Middle frontal gyrus (tissue), 1 donor: ENCODE measurements around the gene ABHD12.
"Not testable (repeated sequence)": the region's sequence is repeated elsewhere in the genome, so short reads cannot be mapped to it uniquely, and the experiment has no call there.

Source experiments
- DNase-seq: peaks from one replicate; pipeline ENCODE4 v3.0.0-alpha.2; 2015; ENCODE audit warnings: low spot score; ENCODE audit errors: extremely low spot score

ABHD12 gene

DNA sequence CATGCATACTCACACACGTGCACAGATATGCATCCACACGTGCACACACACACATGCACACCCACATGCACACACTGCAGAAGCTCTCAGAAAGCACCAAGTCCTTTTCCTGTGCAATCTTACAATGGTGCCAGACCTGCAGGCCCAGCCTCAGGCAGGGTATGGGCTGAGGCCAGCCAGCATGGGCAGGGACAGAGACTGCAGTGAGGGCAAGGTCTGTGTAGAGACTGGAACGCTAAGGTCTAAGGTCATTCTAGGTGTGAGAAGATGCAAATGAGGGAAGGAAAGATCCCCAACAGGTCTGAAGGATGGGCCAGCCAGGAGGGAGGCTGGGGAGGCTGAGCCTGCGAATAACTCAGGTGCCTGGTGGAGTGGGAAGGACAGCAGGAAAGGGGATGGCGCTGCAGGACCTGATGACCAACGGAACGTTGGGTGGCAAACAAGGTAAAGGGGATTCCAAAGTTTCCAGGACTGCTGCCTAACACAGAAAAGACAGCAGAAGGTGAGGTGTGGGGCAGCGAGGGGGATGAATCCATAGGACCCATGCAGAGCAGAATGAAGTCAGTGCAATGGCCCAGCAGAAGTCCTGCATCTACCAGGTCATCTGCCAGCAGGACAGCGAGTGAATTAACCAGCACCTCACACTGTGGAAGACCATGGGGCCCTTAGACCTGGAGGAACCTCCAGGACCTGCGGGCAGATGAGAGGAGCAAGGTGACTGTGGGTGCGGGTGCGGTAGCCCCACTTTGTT is 67.0 kb downstream of the ABHD12 start:
- DNase-seq: no peak

DNA sequence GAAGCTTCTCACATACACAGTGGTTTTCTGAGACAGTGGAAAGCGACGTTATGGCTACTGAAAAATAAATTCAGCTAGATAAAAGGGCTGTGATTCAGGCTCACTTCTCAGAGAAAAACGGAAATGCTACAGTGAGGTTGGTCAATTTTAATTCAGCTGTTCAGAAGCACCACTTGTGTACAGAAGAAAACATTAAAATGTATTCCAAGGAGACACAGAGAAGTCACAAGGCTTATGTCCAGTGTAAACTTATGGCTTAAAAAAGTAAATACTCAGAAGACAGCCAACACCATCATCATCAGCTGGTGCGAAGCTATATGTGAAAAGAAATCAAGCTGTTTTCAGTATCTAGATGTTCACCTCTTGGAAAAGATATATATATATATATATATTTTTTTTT is 68.6 kb downstream of the ABHD12 start:
- no peak for DNase-seq

DNA sequence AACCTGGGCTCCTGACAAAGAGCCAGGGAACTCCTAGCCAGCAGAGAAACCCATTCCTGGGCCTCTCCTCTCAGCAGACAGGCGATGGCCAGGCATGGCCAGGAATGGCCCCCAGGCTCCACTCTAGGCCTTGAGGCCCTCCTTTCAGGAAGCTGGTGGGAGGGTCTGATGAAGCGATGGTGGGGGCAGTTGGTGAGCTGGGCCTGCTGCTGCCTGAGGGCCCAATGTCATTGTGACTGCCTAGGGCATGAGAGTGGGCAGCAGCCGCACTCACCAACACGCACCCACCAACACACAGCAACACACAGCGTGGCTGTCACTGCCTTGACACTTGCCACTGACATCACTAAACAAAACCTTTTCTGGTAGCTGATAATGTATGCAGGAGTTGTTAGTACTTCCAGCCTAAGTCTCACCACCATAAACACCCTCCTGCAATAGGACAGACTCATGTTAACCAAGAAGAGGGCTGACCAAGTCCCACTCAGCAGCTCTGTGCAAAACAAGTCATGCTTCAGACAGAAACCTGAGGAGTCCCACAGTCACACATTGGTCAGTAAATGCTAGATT is 69.3 kb downstream of the ABHD12 start:
- no peak for DNase-seq

DNA sequence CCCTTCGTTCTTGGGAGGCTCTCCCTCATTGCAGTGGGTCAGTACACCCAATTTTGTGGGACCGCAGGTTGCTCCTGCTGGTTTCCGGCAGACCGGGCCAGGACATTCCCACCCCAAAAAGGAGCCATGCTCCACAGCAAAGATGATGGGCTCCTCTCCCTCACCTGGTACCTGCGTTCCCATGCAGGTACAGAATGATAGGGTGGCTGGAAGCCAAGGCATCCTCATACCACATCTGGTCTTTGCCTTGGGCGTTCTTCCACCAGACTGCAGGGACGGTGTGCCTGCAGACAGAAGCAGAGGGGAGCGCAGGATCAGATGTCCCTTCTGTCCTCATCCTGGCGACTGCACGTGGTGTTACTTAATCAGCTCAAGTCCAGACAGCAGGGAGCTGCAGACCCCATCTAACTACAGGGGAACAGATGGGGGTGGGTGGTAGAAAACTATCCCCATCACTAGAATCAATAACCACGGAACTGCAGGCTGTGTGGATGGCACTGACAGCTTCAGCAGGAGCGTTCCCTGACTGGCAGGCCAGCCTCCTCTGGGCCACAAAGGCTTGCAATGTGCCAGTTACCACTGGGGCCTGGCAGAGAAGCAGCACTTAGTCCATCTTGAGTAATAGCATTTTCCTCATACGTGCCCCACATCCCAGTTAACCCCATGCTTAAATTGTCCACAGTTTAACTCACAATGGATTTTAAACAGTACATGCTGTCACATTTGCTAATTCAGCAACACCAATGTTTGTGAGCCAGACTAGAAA is 70.4 kb downstream of the ABHD12 start:
- DNase-seq: no peak

DNA sequence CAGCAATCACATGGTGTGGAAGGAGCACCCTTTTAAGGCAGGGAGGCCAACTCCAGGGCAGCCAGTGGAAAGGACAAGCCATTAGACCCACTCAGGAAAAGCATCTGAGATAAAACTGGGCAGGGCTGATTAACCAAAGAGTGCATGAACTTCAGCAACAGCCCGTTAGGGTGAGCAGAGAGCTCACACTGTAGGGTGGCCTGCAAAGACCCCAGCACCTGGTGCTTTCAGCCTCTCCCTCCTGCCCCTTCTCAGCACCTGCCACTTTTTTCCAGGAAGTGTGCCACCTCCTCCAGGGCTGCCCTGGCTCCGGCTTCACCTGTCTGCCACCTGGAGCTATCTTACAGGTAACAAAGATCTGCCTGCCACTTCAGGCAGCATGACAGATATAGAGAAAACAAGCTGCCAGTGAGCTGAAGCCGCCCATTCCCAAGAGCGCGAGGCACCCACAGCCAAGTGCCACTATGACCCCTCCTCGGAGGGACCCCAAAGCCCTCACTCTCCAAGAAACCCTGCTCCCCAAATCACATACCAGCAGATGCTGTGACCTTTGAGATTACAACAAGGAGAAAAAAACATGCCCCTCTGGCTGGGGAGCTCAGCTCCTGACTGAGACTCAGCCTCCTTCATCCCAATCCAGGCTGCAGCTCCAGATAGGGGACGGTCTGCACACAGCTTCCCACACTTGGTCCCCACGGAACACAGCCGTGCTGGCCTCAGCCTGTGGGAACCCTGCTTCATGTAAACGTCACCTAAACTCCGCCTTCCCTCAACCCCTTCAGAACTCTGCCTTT is 71.2 kb downstream of the ABHD12 start:
- no peak for DNase-seq

DNA sequence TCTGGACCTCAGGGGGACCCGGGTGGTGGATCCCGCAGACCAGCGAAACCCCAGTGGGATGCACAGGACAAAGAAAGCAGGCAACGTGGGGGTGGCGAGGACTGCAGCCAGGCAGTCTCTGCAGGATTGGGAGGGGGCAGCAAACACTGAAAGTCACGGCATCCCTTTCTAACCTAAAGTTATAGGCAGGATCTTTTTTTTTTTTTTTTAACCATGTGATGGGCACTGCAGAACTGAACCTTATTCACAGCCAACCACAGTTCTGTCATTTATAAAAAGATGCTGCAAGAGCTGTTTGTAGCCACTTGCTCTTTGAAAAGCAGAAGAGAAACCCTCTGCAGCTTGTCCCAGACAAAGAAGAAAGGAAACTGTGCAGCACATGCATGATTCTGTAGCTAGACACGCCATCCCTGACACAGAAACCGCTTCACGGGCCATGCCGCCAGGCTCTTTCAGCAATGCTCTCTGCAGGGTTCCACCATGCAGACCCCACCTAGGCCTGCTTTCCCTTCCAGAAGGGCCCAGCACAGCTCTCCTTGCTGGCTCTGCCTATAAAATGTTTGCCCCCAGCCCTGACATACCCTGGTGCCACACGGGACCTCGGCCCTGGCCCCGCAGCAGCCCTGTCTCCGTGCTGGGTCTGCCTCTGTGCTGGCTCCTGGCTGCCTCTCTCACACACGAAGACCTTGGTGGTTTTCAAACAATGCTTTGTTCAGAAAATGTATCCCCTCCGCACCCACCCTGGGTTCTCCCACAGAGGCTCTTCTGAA is 72.0 kb downstream of the ABHD12 start:
- no peak for DNase-seq

DNA sequence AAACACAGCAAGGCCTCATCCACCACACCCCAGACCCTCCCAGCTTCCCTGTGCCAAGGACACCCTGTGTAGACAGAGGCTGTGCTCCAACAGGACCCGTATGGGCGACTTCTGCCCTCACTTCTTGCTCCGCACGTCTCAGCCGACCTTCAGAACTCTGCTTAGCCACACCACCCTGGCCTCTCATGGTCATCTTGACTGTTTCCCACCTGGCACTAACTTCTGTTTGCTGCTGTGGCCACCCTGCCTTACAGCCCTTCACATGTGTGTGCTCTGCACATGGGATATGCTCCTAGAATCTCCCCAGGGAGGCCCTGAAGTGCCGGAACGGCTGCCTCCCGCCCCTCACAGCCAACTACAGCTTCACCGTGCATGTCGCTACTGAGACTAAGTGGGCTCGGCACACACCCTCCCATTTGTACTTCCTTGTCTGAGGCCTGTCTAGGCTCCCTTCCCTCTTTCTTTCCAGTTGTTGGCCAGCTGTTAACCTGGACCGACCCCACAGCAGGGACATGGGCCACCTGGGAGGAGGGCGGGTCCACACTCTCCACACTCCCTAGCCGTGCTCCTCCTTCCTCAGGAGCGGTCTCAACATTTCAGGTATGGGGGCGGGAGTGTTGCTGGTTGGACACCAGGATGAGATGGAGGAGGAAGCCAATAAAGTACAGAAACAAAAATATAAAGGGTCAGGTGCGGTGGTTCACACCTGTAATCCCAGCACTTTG is 73.1 kb downstream of the ABHD12 start:
- DNase-seq: no peak

DNA sequence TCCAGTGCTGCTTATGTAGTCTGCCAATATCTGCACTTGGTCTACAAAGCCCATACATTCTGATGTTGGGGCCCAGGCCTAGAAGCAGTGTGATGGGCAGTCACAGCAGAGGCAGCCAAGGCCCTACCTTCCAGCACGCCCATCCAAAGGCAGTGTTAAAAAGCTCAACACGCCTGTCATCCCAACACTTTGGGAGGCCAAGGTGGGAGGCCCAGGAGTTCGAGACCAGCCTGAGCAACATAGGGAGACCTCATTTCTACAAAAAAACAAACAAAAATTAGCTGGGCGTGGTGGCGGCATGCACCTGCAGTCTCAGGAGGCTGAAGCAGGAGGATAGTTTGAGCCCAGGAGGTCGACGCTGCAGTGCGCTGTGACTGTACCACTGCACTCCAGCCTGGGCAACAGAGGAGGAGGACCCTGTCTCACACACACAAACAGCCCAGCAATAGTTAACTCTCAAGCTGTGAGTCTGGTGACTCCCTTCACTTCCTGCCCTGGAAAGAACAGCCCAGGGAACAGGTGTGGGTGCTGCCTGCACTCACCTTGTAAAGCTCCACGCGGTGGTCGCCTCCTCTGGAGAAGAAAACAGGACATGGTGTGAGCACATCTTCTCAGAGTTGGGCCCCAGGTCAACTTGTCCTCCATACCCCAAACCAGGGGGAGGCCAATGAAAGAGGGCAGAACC is 74.0 kb downstream of the ABHD12 start:
- DNase-seq: no peak

DNA sequence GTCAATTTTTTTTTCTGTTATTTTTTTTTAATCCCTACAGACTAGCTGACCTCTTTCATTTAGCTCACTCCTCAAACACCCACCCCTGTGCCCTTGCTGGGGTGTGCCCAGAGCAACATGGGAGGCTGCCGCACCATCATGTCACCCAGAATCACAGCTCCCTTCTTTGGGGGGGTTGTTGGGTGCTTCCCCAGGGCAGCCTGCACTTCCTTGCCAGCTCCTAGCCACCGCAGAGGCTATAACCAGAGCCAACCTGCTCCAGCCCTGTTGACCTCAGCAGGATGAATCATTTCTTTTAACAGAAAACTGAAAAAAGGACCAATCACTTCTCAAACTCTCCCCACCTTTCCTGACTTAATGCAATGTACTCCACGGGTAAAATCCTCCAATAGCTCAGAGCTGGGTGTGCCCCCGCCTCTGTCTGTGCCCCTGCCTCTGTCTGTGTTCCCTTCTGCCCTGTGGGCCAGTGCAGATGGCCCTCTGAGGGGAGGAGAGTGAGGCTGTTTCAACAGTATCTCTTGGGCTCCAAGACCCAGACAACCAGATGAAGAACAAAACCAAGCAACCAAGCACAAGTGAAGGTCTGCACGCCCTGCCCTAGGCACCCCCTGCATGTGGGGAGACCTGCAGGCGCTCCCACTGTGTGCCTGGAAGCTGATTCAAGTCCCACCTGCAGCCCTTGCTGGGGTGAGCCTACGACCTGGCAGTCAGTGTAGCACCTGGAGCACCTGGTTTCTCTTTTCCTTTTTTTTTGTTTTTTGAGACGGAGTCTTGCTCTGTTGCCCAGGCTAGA is 75.0 kb downstream of the ABHD12 start:
- DNase-seq: no peak

DNA sequence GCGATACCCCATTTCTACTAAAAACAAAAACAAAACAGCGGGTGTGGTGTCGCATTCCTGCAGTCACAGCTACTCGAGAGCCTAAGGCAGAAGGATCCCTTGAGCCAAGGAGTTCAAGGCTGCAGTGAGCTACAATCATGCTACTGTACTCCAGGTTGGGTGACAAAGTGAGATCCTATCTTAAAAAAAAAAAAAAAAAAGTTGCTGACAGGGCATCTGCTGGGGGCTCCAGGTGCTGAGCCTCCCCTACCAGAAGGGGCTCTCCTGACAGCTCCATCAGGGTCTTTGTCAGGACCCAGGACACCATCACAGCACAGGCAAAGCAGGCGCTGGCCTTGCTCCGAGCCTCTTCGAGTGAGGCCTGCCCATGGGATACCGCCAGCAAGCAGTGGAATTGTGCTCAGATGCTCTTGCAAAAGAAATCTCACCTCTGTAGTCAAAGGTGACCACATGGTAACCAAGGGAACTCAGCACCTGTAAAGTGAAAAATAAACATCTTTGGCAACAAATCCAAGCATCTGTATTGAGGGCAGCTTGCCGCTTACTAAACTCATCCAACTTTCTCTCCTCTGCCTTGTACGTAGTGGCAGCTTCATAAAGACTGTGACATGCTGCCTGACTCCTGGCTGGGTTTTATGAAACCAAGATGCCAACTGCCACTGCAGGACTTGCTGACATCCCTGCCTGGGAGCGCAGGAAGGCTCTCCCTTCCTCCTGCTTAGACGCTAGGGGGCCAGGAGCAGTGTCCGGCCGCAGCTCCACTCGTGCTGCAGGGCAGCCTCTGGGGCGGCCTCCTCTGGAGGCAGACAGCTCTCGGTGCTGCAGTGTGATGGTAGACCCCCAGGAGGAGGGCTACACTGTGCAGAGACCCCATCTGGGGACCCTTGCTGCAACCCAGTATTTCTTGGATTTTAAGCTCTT is 75.9 kb downstream of the ABHD12 start:
- no peak for DNase-seq

DNA sequence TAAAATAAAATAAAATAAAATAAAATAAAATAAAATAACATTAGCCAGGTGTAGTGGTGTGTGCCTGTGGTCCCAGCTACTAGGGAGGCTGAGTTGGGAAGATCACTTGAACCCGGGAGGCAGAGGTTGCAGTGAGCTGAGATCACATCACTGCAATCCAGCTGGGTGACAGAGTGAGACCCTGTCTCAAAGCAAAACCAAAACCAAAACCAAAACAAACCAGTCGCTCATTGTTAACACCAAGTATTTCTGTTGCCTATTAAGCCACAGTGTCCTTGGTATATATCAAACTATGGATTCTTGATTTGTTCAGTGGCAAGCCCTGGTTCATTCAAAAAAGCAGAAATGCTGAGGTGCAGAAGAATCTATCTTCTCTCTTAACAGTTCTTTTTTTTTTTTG is 77.0 kb downstream of the ABHD12 start:
- DNase-seq: no peak

DNA sequence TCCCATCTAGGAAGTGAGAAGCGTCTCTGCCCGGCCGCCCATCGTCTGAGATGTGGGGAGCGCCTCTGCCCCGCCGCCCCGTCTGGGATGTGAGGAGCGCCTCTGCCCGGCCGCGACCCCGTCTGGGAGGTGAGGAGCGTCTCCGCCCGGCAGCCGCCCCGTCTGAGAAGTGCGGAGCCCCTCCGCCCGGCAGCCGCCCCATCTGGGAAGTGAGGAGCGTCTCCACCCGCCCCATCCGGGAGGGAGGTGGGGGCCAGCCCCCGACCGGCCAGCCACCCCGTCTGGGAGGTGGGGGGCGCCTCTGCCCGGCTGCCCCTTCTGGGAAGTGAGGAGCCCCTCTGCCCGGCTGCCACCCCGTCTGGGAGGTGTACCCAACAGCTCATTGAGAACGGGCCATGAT is 77.9 kb downstream of the ABHD12 start:
- DNase-seq: not testable (repeated sequence)

DNA sequence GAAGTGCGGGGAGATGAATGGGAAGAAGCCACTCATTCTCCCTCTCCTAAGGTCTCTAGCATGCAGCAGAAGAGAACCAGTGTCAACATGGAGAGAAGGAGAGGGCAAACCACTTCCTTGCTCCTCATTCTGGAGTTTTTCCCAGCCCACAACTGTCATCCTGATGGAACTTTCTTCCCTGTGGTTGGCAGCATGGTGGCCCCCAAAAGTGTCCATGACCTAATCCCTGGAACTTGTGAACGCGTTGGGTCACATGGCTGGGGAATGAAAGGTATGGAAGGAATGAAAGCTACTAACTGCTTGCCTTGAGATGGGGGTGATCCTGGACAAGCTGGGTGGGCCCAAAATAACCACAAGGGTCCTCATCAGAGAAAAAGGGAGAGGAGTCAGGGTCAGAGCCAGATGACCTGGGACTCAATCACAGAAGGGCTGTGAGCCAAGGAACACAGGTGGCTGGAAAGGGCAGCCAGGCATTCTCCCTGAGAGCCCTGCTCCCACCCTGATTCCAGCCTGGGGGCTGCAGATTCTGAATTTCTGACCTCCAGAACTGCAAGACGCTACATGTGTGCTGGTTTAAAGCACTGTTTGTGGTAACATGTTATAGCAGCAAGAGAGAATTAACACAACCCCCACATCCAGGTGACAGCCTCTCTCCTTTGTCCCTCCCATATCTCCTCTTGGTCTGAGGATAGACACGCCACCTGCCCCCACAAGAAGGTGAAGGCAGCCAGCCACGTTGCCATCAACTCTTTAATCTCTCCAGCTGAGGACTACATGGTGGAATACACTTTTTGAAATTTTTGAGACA is 79.5 kb downstream of the ABHD12 start:
- no peak for DNase-seq

DNA sequence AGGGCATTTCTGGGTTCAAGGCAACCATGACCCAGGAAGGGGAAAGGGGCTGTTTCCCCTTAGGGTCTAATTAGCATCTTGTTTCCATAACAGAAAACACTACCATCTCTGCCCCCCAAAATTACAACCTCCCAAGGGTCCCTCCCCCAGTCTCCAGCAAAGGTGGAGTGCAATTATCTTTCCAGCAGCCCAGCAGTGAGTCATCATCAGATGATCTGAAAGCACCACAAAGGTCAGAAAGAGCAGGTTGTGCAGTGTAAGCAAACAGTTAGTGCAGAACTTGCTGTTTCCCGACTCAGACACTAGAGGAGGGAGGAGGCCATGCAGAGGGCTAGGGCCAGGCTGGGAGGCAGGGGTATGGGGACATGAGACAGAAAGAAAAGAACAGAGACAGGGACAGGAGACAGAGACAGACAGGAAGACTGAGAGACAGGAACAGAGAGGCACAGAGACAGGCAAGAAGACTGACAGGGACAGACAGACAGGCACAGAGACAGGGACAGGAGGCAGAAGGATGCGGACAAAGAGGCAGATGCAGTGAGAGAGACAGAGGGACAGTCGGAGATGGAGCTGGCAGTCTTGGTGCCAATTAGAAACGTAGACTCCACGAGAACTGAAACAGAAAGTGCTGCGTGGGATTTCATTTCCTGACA is 80.2 kb downstream of the ABHD12 start:
- DNase-seq: no peak

DNA sequence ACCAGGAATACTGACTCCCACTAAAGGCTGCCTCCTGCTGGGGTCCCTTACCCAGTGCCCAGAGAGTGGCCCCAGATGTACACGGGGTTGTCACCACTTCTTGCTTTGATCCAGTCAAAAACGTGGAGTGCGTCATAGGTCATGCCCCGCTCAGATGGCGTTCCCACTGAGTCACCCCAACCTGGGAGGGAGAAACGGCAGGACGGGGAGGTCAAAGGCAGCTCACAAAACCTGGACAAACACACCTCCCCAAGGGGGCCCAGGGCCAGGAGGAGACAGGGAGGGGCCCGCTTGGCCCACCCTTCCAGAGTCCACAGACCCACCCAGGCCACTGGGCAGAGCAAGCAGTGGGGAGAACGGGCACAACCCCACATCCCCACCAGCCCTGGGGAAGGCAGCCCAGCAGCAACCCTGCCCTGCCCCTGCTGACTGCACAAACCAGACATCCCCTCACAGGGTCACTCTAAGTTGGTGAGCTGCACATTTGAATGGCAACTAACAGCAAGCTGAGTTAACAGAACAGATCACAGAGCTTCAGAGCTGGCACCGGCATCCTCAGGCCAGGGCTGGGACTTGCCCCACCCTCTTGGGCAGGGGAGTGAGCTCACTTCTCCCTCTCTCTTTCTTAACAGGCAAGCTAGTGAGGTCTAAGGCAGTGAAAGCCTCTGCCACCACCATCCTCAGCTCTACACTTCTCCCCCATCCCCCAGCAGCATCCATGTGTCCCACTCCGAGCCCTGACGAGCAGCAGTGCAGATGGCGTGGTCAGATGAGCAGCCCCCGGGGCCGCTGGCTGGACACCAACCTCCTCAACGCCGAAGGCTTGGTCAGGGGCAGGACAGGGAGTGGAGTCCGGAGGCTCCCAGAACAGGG is 81.0 kb downstream of the ABHD12 start:
- DNase-seq: no peak
